Neuronal stem cell (in vitro differentiated cells): ENCODE measurements around the gene DRD1.

Experiments
- DNase-seq: peaks from one replicate; pipeline ENCODE4 v3.0.0-alpha.2; 2013; ENCODE audit warnings: low spot score
- H2AFZ ChIP-seq: one replicate; pipeline ENCODE4 v1.6.1; 2013; ENCODE audit warnings: mild to moderate bottlenecking, low read length, inconsistent platforms
- H2AK5ac ChIP-seq: 2 replicates; pipeline ENCODE4 v1.6.1; 2013; ENCODE audit warnings: low read depth, mild to moderate bottlenecking, inconsistent platforms, low read length, moderate library complexity, mixed read lengths
- H2BK120ac ChIP-seq: 2 replicates; pipeline ENCODE4 v1.6.1; 2013; ENCODE audit warnings: low read depth, mild to moderate bottlenecking, inconsistent platforms, low read length, moderate library complexity, mixed read lengths
- H2BK12ac ChIP-seq: one replicate; pipeline ENCODE4 v1.6.1; 2013; ENCODE audit warnings: low read length, inconsistent platforms
- H2BK15ac ChIP-seq: 2 replicates; pipeline ENCODE4 v1.6.1; 2013; ENCODE audit warnings: mild to moderate bottlenecking, low read length, inconsistent platforms, mixed read lengths
- H2BK5ac ChIP-seq: one replicate; pipeline ENCODE4 v1.6.1; 2013; ENCODE audit warnings: inconsistent platforms, mild to moderate bottlenecking, low read length, moderate library complexity
- H3K14ac ChIP-seq: one replicate; pipeline ENCODE4 v1.6.1; 2013; ENCODE audit warnings: low read length, inconsistent platforms
- H3K18ac ChIP-seq: 2 replicates; pipeline ENCODE4 v1.6.1; 2013; ENCODE audit warnings: low read length, inconsistent platforms
- H3K23ac ChIP-seq: 2 replicates; pipeline ENCODE4 v1.6.1; 2013; ENCODE audit warnings: low read depth, mild to moderate bottlenecking, mixed read lengths, low read length, inconsistent platforms; ENCODE audit not compliant: poor library complexity
- H3K27ac ChIP-seq: replicated peaks from 3 replicates; pipeline ENCODE4 v1.5.1; 2013; ENCODE audit warnings: low read length, inconsistent platforms
- H3K27me3 ChIP-seq, 3 experiments: 2 replicates each; pipeline ENCODE4 v1.6.1; 2013; ENCODE audit warnings: low read length in 3 of 3, mild to moderate bottlenecking in 2 of 3, inconsistent platforms in 1 of 3, low read depth in 1 of 3, mixed read lengths in 1 of 3, moderate library complexity in 1 of 3; ENCODE audit not compliant: control insufficient read depth in 3 of 3, insufficient read depth in 3 of 3
- H3K36me3 ChIP-seq, 2 donors: replicated peaks in 1 of 2; 2 replicates each; pipeline ENCODE4 v1.6.1; 2013; ENCODE audit warnings: low read length in 2 of 2; ENCODE audit not compliant: control insufficient read depth in 2 of 2, insufficient read depth in 2 of 2
- H3K4ac ChIP-seq: 2 replicates; pipeline ENCODE4 v1.6.1; 2013; ENCODE audit warnings: inconsistent platforms, mild to moderate bottlenecking, low read length, moderate library complexity
- H3K4me1 ChIP-seq, 2 donors: 1 replicate in 1 of 2; 2 replicates in 1 of 2; pipeline ENCODE4 v1.6.1; 2013; ENCODE audit warnings: low read length in 2 of 2, low read depth in 1 of 2; ENCODE audit not compliant: control insufficient read depth in 2 of 2, insufficient read depth in 1 of 2
- H3K4me2 ChIP-seq: one replicate; pipeline ENCODE4 v1.6.1; 2013; ENCODE audit warnings: mild to moderate bottlenecking, low read length, inconsistent platforms; ENCODE audit not compliant: insufficient read depth, poor library complexity, severe bottlenecking
- H3K4me3 ChIP-seq, 2 donors: 2 replicates each; pipeline ENCODE4 v1.5.1; 2013; ENCODE audit warnings: low read length in 2 of 2, mild to moderate bottlenecking in 2 of 2, inconsistent platforms in 1 of 2, moderate library complexity in 1 of 2
- H3K79me1 ChIP-seq: one replicate; pipeline ENCODE4 v1.6.1; 2013; ENCODE audit warnings: low read depth, mild to moderate bottlenecking, inconsistent platforms, low read length, moderate library complexity
- H3K9ac ChIP-seq: one replicate; pipeline ENCODE4 v1.6.1; 2013; ENCODE audit warnings: mild to moderate bottlenecking, low read depth, low read length, inconsistent platforms; ENCODE audit not compliant: poor library complexity
- H3K9me3 ChIP-seq, 2 donors: replicated peaks in 1 of 2; 2 replicates each; pipeline versions ENCODE3 to v1.6.1; 2013; ENCODE audit warnings: low read length in 2 of 2, mild to moderate bottlenecking in 2 of 2, inconsistent platforms in 1 of 2, low read depth in 1 of 2, mixed read lengths in 1 of 2, moderate library complexity in 1 of 2; ENCODE audit not compliant: control insufficient read depth in 2 of 2, insufficient read depth in 1 of 2
- H4K8ac ChIP-seq: one replicate; pipeline ENCODE4 v1.6.1; 2013; ENCODE audit warnings: low read depth, mild to moderate bottlenecking, inconsistent platforms, low read length, moderate library complexity
- H4K91ac ChIP-seq: one replicate; pipeline ENCODE4 v1.6.1; 2013; ENCODE audit warnings: low read length, low read depth, mild to moderate bottlenecking, inconsistent platforms; ENCODE audit not compliant: poor library complexity
- WGBS, 2 donors: extraction: QIAGEN DNeasy Blood & Tissue Kit; methylation state at CpG; one replicate each; pipeline ENCODE4 v1.1.7; 2013; ENCODE audit warnings: missing lambda C conversion rate in 2 of 2, mixed read lengths in 1 of 2; ENCODE audit not compliant: insufficient read length in 2 of 2, insufficient replicate concordance in 1 of 2; ENCODE audit errors: extremely low coverage in 2 of 2; 5-methylcytosine and 5-hydroxymethylcytosine counted together

Gene DRD1

DNA sequence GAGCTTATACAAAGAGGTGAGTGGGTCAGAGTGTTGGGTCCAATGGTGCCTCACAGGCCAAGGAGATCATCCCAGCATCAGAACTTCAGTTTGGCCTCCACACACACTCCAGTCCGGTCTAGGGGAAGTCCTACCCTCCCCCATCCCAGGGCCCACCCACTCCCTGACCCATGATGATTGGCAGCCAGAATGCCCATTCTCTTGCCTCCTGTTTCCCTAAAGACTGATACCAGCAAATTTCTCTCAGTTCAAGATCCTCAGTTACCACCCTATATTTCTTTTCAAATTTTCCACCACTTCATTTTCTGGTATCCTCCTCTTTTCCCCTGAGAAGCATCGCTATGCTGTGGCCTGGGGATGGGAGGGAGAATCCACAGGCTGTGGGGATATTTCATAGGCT is 21.9 kb downstream of the DRD1 start:
- Histone ChIP-seq H2BK12ac (no peak overlapping the region), H2BK5ac (no peak overlapping the region), H3K36me3 (no peaks in the 10 kb centered on the region), H3K27ac (no peak overlapping the region), H3K23ac (no peak overlapping the region), H3K27me3 (no peaks in the 10 kb centered on the region), H2AFZ (no peak overlapping the region), H2AK5ac (no peak overlapping the region), H4K91ac (no peak overlapping the region), H3K9me3 (peaks cover 0 to 4% of the 10 kb centered on the region in 2 donors), H3K18ac (no peak overlapping the region), H2BK15ac (no peak overlapping the region), H3K4me1 (no peaks in the 10 kb centered on the region), H3K79me1 (no peaks in the 10 kb centered on the region), H3K4me3 (no peak overlapping the region), H3K14ac (no peak overlapping the region), H2BK120ac (no peak overlapping the region), H3K9ac (no peak overlapping the region), H4K8ac (no peak overlapping the region), H3K4me2 (no peak overlapping the region), H3K4ac (no peak overlapping the region)
- no peak for DNase-seq
- no CpG with 5 or more reads among the region's 2 CpGs for WGBS, 2 donors

DNA sequence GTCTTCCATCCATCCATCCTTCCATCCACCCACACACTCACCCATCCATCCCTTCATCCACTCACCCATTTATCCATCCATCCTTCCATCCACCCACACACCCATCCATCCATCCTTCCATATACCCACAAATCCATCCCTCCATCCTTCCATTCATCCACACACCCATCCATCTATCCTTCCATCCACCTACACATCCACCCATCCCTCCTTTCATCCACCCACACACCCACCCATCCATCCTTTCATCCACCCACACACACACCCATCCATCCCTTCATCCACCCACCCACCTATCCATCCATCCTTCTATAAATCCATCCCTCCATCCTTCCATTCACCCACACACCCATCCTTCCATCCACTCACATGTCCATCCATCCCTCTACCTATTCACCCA is 23.6 kb downstream of the DRD1 start:
- no peak overlapping the region for H2BK15ac ChIP-seq
- no peak for DNase-seq
- no peaks in the 10 kb centered on the region for H3K79me1 ChIP-seq
- H4K8ac ChIP-seq = no peak overlapping the region
- H2BK5ac ChIP-seq = no peak overlapping the region
- H3K27me3 ChIP-seq = no peaks in the 10 kb centered on the region
- H3K18ac ChIP-seq = no peak overlapping the region
- no peaks in the 10 kb centered on the region for H3K36me3 ChIP-seq
- H2BK12ac ChIP-seq = no peak overlapping the region
- H3K9ac ChIP-seq = no peak overlapping the region
- H3K4me2 ChIP-seq = no peak overlapping the region
- no peak overlapping the region for H2AK5ac ChIP-seq
- H3K9me3 ChIP-seq = peaks cover 0 to 4% of the 10 kb centered on the region in 2 donors
- no peak overlapping the region for H3K27ac ChIP-seq
- H3K4ac ChIP-seq = no peak overlapping the region
- H3K4me1 ChIP-seq = no peaks in the 10 kb centered on the region
- no peak overlapping the region for H4K91ac ChIP-seq
- no peak overlapping the region for H2AFZ ChIP-seq
- H3K14ac ChIP-seq = no peak overlapping the region
- no peak overlapping the region for H3K4me3 ChIP-seq
- H3K23ac ChIP-seq = no peak overlapping the region
- H2BK120ac ChIP-seq = no peak overlapping the region

DNA sequence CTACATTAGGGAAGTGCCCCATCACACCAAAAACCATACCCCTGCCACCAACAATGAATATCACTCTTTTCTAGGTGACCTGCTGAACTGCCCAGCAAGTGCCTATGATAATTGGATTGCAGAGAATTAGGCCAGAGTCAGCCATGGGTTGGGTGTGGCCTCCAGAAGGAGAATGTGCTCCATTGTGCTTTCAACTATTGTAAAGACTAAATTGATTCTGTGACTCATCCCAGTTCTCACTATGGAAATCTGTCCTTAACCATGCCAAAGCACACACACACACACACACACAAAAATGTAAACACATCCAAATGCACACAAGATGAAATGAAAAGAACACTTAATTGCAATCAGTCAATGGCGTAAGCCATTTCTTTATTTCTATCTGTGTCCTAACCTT is 25.7 kb downstream of the DRD1 start:
- H3K4me3 ChIP-seq = no peak overlapping the region
- H3K23ac ChIP-seq = no peak overlapping the region
- DNase-seq = no peak
- no peak overlapping the region for H2BK5ac ChIP-seq
- H3K9ac ChIP-seq = no peak overlapping the region
- no peaks in the 10 kb centered on the region for H3K4me1 ChIP-seq
- H4K91ac ChIP-seq = no peak overlapping the region
- H2BK12ac ChIP-seq = no peak overlapping the region
- H3K36me3 ChIP-seq = no peaks in the 10 kb centered on the region
- H3K4ac ChIP-seq = no peak overlapping the region
- H3K4me2 ChIP-seq = no peak overlapping the region
- no CpG with 5 or more reads among the region's 1 CpG for WGBS, 2 donors
- no peak overlapping the region for H3K27ac ChIP-seq
- H2AK5ac ChIP-seq = no peak overlapping the region
- H2BK120ac ChIP-seq = no peak overlapping the region
- H3K79me1 ChIP-seq = no peaks in the 10 kb centered on the region
- no peak overlapping the region for H3K14ac ChIP-seq
- peaks cover 0 to 7% of the 10 kb centered on the region in 2 donors for H3K9me3 ChIP-seq
- no peak overlapping the region for H3K18ac ChIP-seq
- H2AFZ ChIP-seq = no peak overlapping the region
- no peak overlapping the region for H2BK15ac ChIP-seq
- H4K8ac ChIP-seq = no peak overlapping the region
- H3K27me3 ChIP-seq = no peaks in the 10 kb centered on the region

DNA sequence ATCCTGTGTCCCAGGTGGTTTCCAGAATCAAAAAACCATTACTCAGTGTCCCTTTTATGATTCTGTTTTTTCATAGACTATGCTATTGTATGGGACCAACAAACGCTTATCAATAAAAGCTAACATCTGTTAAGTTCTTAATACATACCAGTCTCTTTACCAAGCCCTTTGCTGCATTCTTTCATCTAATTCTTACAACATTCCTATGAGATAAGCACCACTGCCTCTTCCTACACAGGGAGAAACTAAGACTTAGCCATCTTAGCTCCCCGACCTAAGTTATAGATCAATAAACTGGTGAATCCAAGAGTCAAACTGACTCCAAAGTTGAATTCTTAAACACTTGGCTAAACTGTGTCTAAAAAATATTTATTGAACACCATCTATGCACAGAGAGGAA is 26.6 kb downstream of the DRD1 start:
- Histone ChIP-seq H2AK5ac (no peak overlapping the region), H3K27ac (no peak overlapping the region), H3K4me2 (no peak overlapping the region), H3K27me3 (no peaks in the 10 kb centered on the region), H4K91ac (no peak overlapping the region), H3K4me3 (no peak overlapping the region), H3K79me1 (no peaks in the 10 kb centered on the region), H3K9ac (no peak overlapping the region), H2BK12ac (no peak overlapping the region), H2BK15ac (no peak overlapping the region), H3K4me1 (no peaks in the 10 kb centered on the region), H3K14ac (no peak overlapping the region), H2BK5ac (no peak overlapping the region), H3K9me3 (peaks cover 0 to 7% of the 10 kb centered on the region in 2 donors), H3K4ac (no peak overlapping the region), H4K8ac (no peak overlapping the region), H2AFZ (no peak overlapping the region), H3K18ac (no peak overlapping the region), H3K36me3 (no peaks in the 10 kb centered on the region), H2BK120ac (no peak overlapping the region), H3K23ac (no peak overlapping the region)
- no CpG with 5 or more reads among the region's 2 CpGs for WGBS, 2 donors
- no peak for DNase-seq
